Neutrophil (primary cell): ENCODE data around the gene MTCL3.

ENCODE experiments used
- H3K27ac ChIP-seq: fragments of 200-600 bp; sonication (generic); 2 replicates; pipeline ENCODE4 v1.5.1; 2016; ENCODE audit warnings: mild to moderate bottlenecking, moderate library complexity
- H3K27me3 ChIP-seq: fragments of 200-600 bp; sonication (generic); 2 replicates; pipeline ENCODE4 v1.6.0; 2016; ENCODE audit warnings: mild to moderate bottlenecking
- H3K36me3 ChIP-seq: fragments of 200-600 bp; sonication (generic); 2 replicates; pipeline ENCODE4 v1.5.1; 2017
- H3K4me1 ChIP-seq, 2 experiments: fragments of 200-600 bp in 1 of 2; sonication (generic) in 1 of 2; 1 replicate in 1 of 2; 2 replicates in 1 of 2; pipeline versions ENCODE4 v1.5.1 to v1.6.1; 2013 to 2016; ENCODE audit warnings: low read depth in 1 of 2, low read length in 1 of 2, mild to moderate bottlenecking in 1 of 2, moderate library complexity in 1 of 2; ENCODE audit not compliant: control insufficient read depth in 1 of 2, insufficient read depth in 1 of 2
- H3K4me3 ChIP-seq, 2 experiments: fragments of 200-600 bp in 1 of 2; sonication (generic) in 1 of 2; 1 replicate in 1 of 2; 2 replicates in 1 of 2; pipeline ENCODE4 v1.5.1; 2013 to 2016; ENCODE audit warnings: low read depth in 1 of 2, low read length in 1 of 2, mild to moderate bottlenecking in 1 of 2, moderate library complexity in 1 of 2
- H3K9me3 ChIP-seq: fragments of 200-600 bp; sonication (generic); 2 replicates; pipeline ENCODE4 v1.5.1; 2016
- TF ChIP-seq, protein P1 (sequence below): fragments of 200-600 bp; sonication (generic); IDR thresholded peaks from 2 replicates; pipeline ENCODE4 v1.5.1; 2016; ENCODE audit warnings: antibody characterized with exemption

MTCL3 gene

DNA sequence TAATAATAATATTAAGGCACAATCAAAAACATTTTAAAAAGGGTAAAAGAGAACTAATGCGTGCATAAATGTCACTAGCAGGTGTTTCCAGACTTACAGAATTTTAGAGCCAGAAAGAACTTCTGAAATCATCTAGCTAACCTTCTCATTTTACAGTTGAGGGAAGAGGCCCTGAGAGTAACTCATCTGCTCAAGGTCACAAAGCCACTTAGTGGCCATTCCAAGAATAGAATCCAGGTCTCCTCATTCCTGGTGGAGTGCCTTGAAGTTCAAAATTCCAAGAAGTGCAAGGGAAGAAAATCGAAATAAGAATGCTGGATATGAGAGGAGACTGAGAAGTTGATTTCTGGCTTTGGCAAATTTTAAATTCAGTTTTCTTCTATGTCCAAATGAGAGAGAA, 56.8 kb downstream of the MTCL3 start:
- Histone ChIP-seq H3K36me3 (no peaks in the 10 kb centered on the region), H3K27me3 (no peaks in the 10 kb centered on the region), H3K4me3 (no peak overlapping the region), H3K9me3 (no peaks in the 10 kb centered on the region), H3K27ac (no peak overlapping the region), H3K4me1 (peaks cover 4 to 5% of the 10 kb centered on the region in 2 experiments)
- TF ChIP-seq, protein P1, sequence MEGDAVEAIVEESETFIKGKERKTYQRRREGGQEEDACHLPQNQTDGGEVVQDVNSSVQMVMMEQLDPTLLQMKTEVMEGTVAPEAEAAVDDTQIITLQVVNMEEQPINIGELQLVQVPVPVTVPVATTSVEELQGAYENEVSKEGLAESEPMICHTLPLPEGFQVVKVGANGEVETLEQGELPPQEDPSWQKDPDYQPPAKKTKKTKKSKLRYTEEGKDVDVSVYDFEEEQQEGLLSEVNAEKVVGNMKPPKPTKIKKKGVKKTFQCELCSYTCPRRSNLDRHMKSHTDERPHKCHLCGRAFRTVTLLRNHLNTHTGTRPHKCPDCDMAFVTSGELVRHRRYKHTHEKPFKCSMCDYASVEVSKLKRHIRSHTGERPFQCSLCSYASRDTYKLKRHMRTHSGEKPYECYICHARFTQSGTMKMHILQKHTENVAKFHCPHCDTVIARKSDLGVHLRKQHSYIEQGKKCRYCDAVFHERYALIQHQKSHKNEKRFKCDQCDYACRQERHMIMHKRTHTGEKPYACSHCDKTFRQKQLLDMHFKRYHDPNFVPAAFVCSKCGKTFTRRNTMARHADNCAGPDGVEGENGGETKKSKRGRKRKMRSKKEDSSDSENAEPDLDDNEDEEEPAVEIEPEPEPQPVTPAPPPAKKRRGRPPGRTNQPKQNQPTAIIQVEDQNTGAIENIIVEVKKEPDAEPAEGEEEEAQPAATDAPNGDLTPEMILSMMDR = no peak

DNA sequence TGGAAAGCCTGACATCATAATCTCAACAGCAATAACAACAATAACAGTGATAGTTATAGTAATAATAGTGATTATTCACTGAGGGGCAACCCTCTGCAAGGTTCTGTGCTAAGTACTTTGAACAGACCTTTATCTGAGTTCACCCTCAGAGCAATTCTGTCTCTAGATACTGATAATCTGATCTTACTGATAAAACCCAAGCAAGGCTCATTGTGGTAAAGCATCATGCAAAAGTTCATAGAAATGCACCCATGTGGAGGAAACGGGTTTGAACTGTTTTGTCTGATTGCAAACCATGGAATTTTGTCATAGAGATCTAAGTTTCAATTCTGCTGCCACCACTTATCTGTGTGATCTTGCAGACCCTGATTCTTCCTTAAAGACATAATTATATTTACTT, 58.7 kb downstream of the MTCL3 start:
- Histone ChIP-seq H3K27ac (no peak overlapping the region), H3K36me3 (no peaks in the 10 kb centered on the region), H3K4me3 (no peak overlapping the region), H3K4me1 (peaks cover 8 to 10% of the 10 kb centered on the region in 2 experiments), H3K9me3 (no peaks in the 10 kb centered on the region), H3K27me3 (no peaks in the 10 kb centered on the region)
- TF ChIP-seq, protein P1 = no peak

DNA sequence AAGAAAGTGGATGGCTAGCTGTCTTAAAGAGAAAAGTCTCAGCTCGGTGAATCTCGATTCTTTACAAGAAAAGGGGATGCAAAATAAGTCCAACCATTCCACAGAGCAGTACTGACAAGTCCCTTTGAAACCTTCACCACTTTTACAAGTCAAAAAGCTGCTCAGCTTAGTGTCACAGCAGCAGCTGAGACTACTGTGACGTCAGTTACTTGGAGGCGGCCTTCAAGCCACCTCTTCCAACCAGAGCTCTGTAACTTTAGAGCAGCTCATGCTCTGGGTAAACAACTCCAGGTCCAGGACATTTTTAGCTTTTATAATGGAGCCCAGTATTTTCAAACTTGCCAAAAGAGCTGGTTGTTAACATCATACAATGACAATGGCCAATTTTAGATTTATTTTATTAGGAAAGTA, 59.9 kb downstream of the MTCL3 start, which contains the start of gene KIAA0408:
KIAA0408 (minus strand) TSS at position 159 of the 411 bp plus-strand sequence. CDS start 5,408 bp downstream, outside the sequence.
- Histone ChIP-seq H3K4me3 (no peak within 1 kb of the TSS), H3K27ac (no peak within 1 kb of the TSS)

DNA sequence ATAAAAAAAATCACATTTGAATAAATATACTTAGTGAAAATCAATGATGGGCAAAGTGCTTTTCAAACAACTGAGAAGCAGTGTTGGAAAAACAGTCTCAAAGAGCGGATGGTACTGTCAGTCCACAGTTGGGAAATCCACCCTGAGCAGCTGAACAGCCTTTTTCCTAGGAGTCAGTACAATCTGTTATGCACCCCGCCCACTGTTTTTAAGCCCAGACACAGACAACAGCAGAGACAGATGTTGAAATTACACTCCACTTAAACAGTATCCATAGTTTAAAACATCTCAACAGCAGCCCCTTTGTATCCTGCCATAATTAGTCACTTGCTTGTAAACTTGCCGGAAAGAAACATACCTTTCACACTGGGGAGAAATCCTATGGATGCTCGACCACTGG, 60.3 kb downstream of the MTCL3 start:
- Histone ChIP-seq H3K4me1 (peaks cover 8 to 10% of the 10 kb centered on the region in 2 experiments), H3K9me3 (no peaks in the 10 kb centered on the region), H3K4me3 (no peak overlapping the region), H3K27ac (no peak overlapping the region), H3K27me3 (no peaks in the 10 kb centered on the region), H3K36me3 (no peaks in the 10 kb centered on the region)
- TF ChIP-seq, protein P1 = no peak

More for the DNA sequence above, 59.9 kb downstream of the MTCL3 start, which contains the start of gene KIAA0408:
- Histone ChIP-seq H3K4me1 (peaks cover 8 to 10% of the 10 kb centered on the region in 2 experiments), H3K9me3 (no peaks in the 10 kb centered on the region), H3K27me3 (no peaks in the 10 kb centered on the region), H3K36me3 (no peaks in the 10 kb centered on the region)
- TF ChIP-seq, protein P1 = no peak

DNA sequence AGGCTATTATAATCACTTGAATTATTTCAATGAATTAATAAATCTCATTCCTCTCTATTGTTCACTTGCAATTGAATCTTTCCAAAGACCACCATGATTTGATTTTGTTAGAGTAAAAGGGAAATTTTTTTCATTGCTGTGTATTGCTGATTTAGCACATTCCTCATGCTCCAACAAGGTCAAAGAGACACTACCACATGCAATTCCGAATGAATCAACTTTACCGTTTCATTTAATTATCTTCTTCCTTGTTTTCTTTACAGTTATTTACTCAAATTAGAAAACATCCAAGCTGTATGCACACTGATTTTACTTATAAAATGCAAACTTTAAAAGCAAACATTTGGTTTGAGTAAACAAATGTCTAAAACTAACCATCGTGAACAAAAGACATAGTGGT, 60.9 kb downstream of the MTCL3 start:
- no peak overlapping the region for H3K27ac ChIP-seq
- no peaks in the 10 kb centered on the region for H3K36me3 ChIP-seq
- H3K4me3 ChIP-seq = no peak overlapping the region
- no peaks in the 10 kb centered on the region for H3K9me3 ChIP-seq
- TF ChIP-seq, protein P1 = no peak
- H3K4me1 ChIP-seq = peaks cover 8 to 10% of the 10 kb centered on the region in 2 experiments
- no peaks in the 10 kb centered on the region for H3K27me3 ChIP-seq
